ENCODE data around the gene NEK4. TPM values are rescaled to one million over a fixed set of nuclear protein-coding genes. Genes with fewer than 3 reads are reported as not detected.
"Not testable (repeated sequence)": the region's sequence is repeated elsewhere in the genome, so short reads cannot be mapped to it uniquely, and the experiment has no call there.

NEK4 gene
- polyA plus RNA-seq, 1 donor, result 11.0 TPM

GRCh38 chr3:52777959-52778805, 7.4 kb upstream of the NEK4 start:
- DNase-seq, result no peak

DNA sequence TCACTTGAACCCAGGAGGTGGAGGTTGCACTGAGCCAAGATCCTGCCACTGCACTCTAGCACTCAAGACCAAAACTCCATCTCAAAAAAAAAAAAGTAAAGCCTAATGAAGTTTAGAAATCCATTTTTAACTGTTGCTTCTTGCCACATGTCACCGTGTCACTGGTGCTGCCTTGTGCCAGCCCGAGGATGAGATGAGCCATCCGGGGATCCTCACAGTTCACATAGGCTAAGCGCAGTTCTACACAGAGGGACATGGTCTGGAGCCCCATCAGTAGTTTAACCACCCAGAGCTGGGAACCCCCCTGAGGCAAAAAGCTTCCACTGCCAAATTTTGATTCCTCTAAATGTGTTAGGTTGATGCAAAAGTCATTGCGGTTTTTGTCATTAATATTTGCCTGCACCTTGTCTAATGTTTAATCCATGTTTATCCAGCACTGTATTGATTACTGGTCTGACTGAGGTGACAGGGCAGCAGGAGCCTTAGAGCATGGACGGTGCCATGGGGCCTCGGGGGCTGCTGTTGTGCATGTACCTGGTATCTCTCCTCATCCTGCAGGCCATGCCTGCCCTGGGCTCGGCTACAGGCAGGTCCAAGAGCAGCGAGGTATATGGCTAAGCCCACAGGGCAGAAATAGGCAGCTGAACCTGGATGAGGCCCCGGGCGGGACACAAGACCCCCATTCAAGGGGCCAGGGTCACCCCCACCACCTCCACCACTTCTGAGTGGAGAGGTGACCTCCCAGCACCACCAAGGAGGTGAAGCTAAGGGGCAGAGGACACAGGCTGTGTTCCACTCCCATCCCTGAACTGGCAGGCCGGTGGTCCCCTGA, 6.6 kb upstream of the NEK4 start, which contains the start of gene ITIH1:
ITIH1 (plus strand) TSS at position 473 of the 832 bp plus-strand sequence; CDS start at position 490, 17 bp downstream.
- DNase-seq, result no peak

GRCh38 chr3:52776486-52776885, 5.7 kb upstream of the NEK4 start:
- DNase-seq, result not testable (repeated sequence)

- DNase-seq, result no peak
Observed at GRCh38 chr3:52775877-52776276, 5.1 kb upstream of the NEK4 start.

DNA sequence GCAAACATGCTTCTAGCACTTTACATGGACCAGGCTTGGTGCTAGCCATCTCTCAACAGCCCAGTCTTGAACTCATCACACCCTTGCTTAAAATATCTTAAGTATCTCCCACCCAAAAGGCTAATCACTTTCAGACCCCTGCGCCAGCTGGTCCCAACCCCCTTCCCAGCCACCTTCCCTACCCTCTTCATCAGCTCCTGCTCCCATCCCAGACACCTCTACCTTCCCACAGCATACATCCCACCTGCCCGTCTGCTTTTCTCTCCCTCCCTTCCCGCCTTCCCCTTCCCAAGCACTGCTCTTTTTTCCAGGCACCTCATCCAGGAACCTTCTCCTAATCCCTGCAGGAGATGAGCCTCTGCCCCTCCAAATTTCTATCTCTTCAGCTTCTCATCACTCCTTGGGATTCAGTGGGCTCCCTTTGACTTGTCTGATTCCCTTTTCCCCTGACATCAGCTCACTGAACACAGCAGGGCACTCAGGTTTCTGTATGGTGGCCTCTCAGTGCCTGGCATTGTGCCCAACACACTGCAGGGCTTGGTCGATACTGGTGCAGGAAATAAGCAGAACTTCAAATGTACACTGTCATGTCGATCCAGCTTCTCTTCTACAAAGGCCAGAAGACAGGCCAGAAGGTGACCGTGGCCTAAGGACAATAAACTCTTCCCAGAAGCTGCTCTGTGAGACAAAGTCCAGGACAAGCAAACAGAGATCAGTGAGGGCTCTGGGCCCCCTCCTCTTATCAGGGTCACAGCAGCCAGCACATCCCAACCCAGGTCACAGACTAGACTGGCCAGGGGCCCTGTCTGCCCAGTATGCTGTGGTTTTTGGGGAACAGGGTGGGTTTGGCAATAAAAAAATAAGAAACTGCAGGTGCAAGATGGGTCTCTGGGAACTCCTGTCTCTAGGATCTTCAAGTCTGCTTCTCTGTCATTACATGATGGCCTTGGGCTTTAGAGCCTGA, 4.4 kb upstream of the NEK4 start:
- no peak for DNase-seq

DNA sequence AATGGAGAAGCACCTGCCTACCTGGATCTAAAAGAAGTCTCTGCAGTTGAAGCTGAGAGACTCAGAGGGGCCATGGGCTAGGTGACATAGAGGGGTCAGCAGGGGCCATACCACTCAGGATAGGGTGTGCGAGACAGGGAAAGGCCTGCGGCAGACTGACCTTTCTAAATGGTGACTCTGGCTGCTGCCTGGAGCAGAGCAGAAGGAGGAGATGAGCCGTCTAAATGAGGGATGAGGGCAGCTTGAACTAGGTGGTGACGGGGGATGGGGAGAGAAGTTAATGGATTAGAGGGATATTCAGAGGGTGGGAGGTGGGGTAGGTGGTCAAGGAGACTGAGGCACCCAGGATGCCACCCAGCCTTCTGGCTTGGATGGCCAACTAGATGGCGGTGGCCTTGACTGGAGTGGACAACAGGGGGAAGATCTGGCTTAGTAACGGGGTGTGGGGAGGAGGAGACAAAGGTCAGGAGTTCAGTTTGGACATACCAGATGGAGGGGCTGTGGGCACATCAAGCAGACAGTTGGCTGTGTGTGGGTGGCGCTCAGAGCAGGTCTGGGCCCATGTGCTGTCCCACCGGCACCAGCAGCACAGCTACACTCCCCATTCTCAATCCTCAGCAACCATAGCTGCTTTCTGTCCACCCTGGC, 3.5 kb upstream of the NEK4 start:
- no peak for DNase-seq

GRCh38 chr3:52773361-52774065, 2.8 kb upstream of the NEK4 start:
- DNase-seq, result no peak

GRCh38 chr3:52771702-52772101, 962 bp upstream of the NEK4 start:
- no peak for DNase-seq

GRCh38 chr3:52771334-52771681, 568 bp upstream of the NEK4 start:
- no peak for DNase-seq

DNA sequence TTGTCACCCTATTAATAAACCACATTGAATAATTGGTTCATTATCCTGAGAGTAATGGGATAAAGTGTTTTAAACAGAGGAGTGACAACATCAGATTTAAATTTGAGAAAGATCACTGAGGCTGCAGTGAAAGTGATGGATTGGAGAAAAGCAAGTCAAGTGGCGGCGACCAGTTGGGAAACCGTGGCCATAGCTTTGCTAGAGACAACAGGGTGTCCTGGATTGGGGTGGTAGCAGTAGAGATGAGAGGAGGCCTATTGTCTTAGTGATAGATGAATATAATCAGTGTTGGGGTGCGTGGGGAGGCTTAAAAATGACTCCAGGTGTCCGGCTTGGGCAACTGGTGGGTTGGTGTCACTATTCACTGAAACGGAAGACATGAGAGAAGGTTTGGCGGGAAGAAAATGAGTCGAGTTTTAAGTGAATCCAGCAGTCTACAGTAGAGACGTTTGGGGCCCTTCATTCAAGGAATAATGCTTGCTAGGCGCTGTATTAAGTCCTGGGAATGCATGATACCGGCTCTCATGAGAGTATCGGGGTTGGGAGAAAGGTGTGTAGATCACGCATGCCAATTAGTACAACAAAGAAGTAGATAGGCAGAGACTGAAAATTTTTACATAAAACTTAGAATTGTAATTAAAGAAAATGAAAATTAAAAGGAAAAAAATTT, 819 bp downstream of the NEK4 start:
- DNase-seq, result no peak

DNA sequence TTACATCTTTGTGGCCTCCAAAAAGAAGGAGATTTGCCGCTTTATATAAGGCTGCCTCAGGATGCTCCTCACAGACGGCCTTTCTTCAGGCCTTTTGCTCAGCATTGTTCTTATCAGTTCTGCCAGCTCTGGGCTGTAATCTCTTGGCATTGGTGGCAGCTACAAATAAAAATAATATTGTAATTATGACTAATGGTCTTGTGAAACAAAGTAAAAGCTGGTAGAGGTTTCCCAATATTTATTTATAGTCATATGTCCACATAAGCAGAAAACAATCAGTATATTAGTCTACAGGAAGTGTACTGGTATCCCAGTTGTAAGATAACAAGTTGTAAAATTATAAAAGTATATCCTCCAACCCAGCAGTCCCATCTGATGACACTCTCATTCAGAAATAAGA, 7.3 kb downstream of the NEK4 start:
- DNase-seq, result no peak

- DNase-seq, result no peak
Observed at GRCh38 chr3:52756141-52756540, 14.6 kb downstream of the NEK4 start.

GRCh38 chr3:52754373-52754772, 16.4 kb downstream of the NEK4 start:
- no peak for DNase-seq

GRCh38 chr3:52752045-52752660, 18.6 kb downstream of the NEK4 start:
- DNase-seq, result no peak

DNA sequence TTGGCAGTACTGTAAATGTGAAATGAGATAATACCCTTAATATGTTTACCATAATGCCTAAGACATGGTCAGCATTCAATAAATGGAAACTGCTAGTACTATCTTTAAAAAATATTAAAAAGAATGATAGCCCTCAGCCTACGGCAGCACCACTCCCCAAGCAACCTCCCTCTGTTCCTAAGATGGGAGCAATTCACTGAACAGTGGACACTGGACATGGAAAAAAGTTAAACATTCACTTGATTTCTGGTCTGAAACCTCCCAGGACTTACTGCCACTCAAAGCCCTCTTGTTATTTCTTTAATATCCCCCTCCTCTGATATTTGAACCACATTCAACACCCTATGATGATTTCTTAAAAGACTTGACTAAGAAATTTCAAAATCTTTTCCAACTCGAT, 27.0 kb downstream of the NEK4 start:
- no peak for DNase-seq

DNA sequence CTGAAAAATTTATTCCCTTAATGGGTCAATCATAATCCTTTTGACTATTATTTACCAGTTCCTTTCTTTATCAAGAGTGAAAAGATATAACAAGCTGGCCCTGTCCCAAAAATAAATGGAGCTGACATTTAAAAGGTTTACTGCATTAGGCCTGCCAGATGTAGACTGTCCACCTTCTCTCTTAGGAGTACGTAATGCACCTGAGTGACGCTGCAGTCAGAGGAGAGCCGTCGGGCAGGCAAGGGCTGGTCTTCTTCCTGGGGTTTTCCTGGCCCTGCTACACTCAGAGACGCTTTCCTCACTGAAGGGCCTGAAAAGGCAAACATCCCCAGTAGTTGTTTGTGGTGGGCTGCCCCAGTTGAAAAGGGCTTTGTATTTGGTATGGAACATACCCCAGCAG, 27.6 kb downstream of the NEK4 start:
- no peak for DNase-seq

DNA sequence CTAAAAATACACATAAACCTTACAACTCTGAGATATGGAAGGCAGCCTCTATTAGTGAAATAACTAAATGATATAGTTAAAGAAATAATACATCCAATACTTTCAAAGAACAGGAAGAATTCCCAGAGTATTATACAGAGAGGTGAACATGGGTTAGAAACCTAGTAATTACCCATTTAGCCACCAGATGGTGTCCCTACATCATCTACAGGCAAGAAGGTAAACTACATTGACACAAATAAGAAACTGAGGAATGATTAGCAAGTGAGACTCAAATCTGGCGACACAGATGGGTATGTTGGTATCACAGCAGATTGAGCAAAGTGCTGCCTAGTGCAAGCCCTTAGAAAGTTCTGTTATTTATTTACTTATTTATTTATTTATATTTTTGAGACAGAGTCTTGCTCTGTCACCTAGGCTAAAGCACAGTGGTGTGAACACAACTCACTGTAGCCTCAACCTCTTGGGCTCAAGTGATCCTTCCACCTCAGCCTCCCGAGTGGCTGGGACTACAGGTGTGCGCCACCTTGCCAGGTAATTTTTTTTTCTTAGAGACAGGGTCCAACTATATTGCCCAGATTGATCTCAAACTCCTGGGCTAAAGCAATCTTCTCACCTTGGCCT, 28.2 kb downstream of the NEK4 start:
- DNase-seq, result peak; percentile 20

- DNase-seq, result no peak
Observed at GRCh38 chr3:52739730-52740129, 31.0 kb downstream of the NEK4 start.

DNA sequence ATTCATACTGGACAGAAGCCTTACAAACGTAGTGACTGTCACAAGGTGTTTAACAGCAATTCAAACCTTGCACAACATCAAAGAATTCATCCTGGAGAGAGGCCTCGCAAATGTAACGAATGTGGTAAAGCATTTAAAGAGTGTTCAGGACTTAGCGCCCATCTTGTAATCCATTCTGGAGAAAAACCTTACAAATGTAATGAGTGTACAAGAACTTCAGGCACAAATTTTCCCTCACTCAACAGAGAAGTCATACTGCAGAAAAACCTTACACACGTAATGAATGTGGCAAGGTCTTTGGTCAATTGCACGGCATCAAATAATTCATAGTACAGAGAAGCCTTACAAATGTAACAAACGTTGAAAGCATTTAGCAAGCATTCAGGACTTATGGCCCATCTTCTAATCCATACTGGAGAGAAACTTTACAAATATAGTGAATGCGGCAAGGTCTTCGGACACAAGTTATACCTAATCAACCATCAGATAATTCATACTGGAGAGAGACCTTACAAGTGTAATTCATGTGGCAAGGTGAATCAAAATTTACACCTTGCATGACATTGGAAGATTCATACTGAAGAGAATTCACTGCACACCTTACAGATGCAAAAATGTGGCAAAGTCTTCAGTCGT, 37.4 kb downstream of the NEK4 start:
- no peak for DNase-seq
